Glomerular visceral epithelial cell (primary cell): ENCODE results near the gene ATP6V1C2.
A peak's percentile ranks its signal among the peaks of the same experiment; 100 is the strongest.
"Not testable (repeated sequence)": the region's sequence is repeated elsewhere in the genome, so short reads cannot be mapped to it uniquely, and the experiment has no call there.

Source experiments
- DNase-seq: peaks from one replicate; pipeline ENCODE4 v3.0.0-alpha.2; 2016; ENCODE audit errors: extremely low spot score

Gene ATP6V1C2

DNA sequence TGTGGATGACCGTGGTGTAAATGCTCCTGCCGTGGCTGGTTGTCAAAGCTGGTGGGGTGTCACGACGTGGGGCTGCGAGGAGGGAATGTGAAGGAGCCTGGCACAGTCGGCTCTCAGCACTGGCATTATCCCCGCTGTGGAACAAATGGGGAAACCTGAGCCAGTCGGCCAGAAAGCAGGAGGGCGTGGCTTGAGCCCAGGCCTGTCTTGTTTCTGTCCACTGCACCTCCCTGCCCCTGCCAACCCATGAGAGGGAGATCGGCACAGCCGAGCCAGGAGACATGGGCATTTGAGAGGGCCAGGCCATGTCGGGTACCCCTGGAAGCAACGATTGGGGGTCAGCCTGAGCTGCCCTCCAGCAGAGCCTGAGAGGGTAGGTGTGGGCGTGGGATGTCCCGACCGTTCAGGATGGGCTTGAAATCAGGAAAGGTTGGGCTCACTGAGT, 46.7 kb downstream of the ATP6V1C2 start:
- DNase-seq: no peak

DNA sequence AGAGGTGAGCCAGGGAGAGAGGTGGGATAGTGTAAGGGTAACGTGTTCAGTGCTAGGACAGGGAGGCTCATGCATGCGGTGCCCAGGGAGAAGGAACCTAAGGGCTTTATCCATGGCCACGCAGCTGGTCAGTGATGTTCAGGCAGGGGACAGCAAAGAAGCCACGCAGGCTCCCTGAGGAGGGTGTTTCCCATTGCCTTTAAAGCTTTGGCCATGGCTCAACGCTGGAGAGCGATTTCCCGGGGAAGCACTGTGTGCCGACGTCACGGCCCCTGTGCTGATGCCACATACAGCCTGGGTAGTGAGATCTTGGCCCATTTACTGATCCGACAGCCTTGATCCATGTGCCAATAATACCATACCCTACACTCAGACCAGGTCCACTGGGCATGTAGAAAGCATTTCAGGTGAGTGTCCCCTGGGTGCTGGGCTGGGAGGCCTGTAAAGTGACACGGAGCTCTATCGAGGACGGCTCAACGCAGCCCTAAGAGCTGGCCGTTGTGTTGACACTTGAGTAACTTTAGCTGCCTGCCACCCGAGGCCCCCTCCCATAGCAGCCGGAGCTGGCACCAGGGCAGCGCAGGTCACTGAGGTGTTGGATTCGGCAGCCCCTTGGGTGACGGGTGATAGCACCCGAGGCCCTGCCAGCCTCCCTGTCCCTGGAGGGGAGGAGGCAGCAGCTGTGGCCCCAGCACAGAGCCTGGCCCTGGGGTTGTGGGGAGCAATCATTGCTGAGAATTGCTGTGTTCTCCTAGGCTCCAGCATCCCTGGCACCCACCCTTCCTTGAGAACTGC, 49.7 kb downstream of the ATP6V1C2 start:
- DNase-seq: no peak

DNA sequence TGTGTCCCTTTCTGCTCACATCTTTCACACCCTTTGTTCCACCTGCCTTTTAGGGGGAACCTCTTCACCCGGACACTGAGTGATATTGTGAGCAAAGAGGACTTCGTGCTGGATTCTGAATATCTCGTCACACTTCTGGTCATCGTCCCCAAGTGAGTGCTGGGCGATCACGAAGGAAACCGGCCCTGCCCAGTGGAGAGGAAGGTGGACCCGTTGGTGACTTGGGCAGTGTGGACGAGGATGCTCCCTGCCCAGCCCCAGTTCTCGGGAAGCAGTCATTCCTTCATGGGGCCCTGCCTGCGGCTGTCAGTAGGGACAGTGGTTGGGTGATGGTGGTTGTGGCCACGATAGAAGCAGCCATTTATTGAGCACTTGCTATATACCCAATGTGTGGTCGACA, 50.4 kb downstream of the ATP6V1C2 start:
- no peak for DNase-seq

DNA sequence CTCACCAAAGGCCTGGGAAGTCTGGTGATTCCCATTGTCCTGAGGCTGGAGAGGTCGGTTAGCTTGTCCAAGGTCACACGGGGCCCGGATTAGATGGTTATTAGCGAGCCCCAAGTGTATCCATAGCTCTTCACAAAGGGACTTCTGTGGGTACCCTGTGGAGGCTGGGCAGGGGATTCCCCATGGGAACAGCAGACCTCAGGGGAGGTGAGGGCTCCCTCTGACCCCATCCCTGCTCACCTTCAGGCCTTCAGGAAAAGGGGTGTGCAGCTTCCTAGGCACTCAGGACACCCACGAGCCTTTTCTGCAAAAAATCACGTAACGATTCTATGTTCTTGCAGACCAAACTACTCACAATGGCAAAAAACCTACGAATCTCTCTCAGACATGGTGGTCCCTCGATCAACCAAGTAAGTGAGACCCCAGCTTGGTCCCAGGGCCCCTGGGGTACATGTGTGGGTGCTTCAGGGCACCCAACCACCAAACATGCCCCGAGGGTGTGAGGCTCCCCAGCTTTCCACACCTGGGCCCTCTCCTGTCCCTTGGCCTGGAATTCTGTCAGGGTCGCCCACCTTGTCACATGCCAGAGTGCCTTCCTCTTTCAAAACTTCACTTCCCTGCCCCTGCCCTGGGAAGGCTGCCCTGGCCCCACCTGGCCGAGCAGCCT, 50.9 kb downstream of the ATP6V1C2 start:
- DNase-seq: no peak

DNA sequence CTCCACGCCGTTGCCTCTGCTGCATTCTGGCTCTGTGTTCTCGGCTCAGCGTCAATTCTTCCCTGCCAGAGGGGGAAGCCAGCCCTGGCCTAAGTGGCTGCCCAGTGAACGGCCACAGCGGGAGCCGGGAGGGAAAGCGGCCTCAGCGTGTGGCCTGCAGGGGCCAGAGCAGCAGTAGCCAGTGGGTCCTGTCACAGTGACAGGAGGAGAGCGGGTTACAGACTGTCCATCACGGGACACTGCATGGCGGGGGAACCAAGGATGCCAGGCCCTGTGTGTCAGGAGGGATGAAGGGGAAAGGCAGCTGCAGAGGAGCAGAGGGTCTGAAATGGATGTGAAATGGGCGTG, 51.4 kb downstream of the ATP6V1C2 start:
- no peak for DNase-seq

DNA sequence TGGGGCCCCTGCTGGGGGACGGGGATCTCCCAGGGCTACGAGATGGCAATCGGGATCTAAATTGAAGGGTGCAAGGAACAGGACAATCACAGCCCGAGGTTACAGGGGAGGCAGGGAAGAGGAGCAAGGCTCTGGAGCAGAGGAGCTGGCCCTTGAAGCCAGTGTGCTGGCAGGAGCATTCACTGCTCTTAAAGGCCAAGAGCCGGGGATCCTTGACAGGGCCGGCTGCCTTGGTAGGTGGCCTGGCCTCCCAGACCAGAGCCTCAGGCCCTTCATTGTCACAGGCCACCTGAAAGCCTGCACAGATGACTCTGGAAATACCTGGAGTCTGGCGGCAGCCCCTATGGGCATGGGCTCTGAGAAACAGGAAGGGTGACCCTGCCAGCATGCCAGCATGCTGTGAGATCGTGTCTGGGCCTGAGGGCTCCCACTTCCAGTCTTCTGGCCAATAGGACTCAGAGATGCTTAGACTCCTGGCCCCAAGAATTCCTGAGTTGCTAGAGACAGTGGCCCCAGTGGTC, 52.5 kb downstream of the ATP6V1C2 start:
- no peak for DNase-seq

DNA sequence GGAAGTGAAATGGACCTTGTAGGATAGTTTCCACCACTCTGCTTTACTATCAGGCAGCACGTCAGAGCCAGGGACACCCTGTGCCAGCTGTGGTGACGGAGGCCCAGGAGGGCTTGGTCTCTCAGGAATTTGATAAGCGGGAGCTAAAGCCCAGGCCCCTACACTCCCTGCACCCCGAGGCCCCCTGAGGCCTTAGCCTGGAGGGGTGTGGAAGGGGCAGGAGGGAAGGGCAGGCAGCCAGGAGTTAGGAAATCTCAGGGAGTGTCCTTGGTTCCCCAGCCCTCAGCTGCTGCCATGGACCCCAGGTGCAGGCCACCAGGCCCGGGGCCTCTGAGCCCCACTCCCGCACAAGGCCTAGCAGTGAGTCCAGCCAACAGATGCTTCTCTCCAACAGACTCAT, 53.0 kb downstream of the ATP6V1C2 start:
- no peak for DNase-seq

DNA sequence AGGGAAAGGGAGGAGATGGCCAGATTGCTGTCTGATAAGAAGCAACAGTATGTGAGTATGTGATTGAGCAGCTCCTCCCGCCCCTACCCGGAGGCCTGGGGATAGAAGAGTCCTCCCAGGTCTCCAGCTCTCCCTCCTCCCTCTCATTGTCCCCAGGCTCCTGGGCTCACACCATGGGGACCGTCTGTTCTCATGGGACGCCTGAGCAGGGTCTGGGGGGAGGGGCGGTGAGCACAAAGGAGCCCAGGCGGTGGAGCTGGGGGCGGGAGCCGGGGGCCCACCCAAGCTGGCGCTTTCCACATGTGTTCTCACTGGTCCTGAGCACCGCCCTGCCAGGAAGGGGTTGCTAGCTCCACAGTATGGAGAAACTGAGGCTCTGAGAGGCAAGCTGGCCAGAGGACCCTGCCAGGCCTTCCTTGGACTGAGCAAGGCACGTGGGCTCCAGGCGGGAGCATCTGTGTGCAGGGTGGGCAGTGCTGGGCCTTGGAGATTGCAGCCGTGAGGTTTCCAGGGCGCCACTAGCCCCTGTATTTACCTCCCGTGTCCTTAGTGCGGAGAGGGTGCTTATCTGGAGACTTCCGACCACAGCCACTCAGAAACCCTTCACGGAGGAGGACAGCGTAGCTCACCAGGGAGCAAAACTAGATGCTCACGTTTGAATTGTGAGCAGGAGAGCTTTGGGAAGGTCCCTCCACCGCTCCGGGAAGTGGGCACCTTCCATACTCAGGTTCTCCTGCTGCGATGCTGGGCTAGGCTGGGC, 53.8 kb downstream of the ATP6V1C2 start:
- no peak for DNase-seq

DNA sequence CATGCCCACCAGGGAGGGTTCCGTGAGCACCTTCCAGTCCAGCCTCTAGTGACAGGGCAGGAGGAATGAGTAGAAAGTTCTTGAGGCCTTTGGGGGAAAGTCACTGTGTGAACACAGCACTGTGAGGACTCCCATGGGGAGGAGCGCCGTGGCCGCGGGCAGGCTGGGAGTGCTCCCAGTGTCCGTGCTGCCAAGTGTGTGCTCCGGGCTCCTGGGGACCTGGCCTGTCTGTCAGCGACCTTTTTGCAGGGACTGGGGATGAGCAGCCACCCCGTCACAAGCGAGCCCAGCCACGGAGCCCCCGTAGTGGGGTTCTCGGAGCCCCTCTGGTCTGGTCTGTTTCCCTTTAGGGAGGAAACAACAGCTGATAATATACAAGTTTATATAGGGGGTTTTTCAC, 54.4 kb downstream of the ATP6V1C2 start:
- no peak for DNase-seq

DNA sequence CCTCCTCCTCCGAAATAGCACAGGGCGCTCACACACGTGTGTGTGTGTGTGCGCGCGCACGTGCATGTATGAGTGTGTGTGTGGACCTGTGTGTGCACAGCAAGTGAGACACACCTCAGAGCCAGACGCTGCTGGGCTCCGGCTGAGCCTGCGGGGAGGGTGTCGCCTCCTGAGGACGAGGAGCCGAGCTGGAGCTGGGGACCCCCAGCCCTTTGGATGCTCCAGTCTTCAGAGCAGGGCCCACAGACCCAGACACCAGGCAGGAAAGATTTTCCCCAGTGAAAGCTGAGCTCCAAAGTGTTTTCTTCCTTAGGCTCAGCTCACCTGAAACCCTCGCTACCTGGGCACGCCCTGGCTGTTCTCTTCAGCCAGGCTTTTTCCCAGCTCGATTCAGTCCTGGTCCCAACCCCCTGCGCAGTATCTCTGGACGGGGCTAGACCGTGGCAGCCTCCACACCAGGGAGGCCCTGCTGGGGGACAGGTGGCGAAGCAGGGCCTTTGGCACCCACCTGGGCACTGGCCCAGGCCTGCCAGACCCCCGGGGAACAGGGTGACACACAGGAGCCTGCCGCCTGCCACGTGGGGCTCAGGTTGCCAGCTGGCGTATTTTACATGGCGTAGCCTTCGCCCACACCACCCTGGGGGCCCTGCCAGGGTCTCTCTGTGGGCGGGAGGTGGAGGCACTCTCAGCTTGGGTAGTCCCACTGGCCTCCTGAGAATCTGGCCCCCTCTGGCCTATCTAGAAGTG, 55.0 kb downstream of the ATP6V1C2 start:
- no peak for DNase-seq

DNA sequence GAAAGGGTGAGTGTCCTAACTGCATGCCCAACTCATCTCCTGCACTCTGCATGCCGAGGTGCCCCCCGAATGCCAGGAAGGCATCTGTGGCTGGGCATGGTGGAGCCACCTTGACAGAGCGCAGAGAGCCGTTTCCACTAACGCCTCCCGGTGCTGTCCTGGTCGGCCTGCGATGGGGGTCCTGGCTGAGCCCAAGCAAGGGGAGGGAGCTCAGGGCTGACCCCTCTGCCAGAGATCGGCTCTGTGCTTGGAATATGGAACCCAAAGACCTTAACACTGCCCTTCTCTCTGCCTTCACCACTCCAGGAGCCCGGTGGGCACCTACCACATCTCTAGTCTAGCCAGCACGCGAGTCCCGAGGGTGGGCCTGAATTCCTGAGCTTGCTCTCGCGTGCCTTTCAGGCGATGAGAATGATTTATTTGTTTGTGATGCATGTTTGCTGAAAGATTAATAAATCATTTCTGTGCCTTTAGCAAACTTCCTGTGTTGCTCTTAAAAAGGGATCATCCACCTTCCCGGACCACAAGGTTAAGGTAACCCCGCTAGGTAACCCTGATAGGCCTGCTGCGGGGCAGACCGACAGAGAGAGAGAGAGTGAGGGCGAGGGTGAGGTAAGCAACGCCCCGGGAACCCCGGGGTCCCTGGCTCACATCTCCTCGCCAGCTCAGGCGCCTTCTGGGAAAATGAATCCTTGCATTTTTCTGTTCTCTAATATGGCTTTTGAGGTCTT, 55.8 kb downstream of the ATP6V1C2 start:
- no peak for DNase-seq

DNA sequence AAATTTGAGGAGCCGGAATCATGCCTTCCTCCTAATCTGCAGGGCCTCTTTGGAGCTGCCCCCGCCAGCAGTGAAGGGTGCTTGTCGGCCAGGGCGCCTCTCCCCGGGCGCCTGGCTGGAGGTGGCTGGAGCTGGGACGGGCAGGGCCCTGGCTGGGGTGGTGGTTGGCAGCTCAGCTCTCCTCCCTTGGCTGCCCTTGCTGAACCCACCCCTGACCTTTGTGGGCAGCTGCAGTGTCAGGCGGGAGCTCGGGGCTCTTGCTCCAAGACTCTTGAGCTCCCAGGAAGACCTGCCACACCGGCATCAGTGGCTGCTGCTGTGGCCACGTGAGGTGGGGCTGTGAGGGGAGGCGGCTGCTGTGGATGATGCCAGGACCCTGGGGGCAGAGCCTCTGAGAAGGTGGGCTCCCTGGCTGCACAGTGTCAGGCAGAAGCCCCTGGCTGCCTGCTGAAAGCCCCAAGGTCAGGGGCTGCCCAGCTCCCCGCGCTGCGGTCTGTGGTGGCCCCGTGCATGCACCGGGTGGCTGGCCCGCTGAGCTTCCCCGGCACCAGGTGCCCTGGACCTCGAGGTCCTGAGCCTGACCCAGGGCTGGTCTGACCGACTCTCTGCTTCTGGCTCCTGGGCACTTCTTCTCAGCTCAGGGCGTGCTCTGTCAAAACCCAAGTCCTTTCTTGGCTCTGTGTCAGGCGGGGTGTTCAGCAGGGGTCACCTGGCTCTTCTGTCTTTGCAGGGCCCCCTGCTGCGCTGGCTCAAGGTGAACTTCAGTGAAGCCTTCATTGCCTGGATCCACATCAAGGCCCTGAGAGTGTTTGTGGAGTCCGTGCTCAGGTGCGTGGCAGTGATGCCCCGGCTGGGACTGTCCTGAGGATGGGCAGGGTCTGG, 56.7 kb downstream of the ATP6V1C2 start:
- DNase-seq: peak; percentile 13

DNA sequence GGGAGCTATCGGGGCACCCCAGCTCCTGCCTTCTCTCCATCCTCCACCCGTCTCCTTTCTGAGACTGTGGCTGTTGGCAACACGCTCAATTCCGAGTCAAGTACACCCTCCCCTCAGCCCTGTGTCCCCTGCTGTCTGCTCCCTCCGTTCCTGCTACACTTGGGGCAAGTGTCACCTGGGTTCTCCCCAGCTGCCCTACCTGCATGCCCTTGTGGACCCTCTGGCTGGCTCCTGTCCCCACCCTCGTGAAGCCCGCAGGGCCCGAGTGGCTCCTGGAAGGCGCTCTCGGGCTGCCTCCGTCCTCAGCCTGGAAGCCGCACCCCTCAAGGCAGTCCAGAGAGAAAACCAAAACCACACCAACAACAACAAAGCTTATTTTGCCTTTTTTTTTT, 57.3 kb downstream of the ATP6V1C2 start:
- no peak for DNase-seq

DNA sequence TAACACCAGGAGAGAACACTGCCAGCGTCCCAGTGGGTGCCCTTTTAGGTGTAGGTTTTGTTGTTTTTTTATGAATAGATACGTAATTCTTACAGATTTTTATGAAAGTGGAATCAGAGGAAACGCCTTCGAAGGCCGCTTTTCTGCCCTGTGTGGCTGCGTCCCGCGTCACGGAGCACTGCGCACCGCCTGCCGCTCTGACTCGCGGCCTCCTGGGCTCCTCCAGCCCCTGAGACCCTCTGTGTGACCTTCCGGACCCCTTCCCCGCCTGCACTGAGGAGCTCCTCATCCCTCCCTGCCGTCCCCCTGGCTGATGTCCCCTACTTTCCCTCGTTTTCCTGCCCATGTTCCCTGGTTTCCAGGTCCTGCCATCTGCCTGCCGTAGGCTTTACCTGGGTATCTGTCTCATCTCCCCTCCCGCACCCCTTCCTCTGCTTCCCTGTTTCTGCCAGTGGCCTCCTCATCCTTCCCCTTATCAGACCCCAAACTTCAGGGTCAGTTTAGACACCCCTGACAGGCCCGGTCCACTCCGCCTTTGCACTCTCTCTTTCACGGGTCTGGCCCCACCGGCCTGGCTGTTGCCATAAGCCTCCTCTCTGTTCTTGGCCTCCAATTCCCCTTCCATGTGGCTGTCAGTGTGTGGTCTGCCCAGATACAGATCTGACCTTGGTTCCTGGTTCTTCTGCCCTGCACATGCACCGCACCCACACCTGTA, 58.5 kb downstream of the ATP6V1C2 start:
- no peak for DNase-seq

DNA sequence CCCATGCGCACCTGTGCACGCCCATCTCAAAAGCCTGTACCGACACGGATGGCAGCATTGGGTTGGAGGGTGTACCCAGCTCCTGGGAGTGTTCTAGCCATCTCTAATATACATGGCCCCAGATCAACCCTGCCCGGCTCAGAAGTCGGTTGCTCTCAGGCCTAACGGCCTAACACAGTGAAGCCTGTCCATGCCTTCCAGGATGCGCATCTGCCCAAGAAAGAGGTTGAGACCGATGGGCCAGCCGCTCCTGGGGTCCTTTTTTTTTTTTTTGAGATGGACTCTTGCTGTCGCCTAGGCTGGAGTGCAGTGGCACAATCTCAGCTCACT, 59.0 kb downstream of the ATP6V1C2 start:
- DNase-seq: no peak

DNA sequence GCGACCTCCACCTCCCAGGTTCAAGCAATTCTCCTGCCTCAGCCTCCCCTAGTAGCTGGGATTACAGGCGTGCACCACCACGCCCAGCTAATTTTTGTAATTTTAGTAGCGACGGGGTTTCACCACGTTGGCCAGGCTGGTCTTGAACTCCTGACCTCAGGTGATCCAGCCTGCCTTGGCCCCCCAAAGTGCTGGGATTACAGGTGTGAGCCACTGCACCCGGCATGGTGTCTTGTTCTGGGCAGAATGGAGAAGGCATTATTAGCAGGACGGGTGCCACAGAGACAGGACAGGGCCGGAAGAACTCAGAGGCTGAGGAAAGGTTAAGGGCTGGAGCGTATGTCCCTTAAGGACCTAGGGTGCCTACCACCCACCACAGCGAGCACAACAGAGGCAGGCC, 59.4 kb downstream of the ATP6V1C2 start:
- DNase-seq: not testable (repeated sequence)

DNA sequence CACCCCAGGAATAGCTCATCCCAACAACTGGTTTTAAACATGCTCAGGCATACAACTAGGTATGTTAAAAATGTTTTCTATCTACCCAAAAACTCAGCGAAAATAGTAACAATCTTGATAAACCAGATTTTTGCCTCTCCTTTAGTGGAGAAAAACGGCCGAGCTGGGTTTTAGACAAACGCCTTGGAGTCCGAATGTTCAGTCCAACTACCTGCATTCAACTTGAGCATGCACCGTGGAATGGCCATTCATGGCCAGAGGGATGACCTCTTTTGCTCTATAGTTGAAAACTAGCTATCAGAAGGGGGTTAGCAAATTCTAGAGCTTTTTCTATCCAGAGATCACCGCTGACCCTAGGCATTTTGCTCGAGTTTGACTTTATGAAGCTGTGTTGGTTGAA, 60.3 kb downstream of the ATP6V1C2 start:
- no peak for DNase-seq

DNA sequence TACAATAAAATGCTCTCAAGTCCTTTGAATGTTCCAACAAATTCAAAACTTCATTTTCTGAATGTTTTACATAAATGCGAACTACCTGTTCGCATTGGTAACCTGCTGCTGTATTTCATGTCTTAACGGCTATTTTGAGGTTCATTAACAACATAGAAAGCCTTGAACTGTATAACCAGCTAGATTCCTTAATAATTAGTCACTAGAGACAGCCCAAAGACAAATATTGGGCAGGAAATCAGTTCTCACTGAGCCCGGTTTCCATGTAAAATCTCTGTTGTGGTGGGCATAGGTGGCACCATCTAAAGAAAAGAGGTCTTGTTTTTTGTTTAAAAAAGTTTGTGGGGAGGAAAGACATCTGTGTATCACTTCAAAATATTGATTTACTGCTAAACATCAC, 62.0 kb downstream of the ATP6V1C2 start:
- peak; percentile 9 for DNase-seq

DNA sequence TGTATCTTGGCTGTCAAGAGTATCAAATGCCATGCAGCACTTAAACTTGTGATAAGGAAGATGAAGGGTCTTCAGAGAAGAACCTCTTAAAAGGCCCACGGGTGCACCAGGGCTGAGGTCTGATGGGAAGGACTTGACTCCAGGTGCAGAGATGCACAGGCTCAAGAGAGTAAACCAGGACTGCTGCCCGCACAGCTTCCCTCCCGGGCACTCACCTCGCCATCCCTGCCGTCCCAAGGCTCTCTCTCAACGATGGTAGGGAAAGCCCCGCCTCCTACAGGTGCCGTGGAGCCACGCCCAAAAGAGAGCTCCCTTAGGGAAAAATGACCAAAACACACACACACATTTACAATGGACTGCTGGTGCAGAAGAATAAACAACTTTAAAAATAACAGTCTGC, 63.3 kb downstream of the ATP6V1C2 start:
- no peak for DNase-seq

DNA sequence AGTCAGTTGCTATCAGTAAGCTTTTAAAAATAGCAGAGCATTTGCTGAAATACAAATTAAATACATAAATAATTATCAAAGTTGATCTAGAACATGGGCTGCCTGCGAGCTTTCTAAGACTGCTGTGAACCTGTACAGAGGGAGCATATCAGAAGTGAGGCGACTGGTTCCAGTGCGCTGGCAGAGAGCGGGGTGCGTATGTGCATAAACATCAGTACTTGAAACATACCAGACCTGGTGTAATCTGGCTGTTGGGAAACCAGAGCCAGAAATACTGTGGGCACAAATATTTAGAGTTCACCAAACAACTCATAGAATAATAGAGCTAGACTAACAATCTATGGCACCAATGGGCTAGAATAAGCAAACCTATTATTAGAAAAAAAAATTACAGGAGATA, 63.8 kb downstream of the ATP6V1C2 start:
- no peak for DNase-seq
